Right atrium auricular region (tissue), 2 donors: Measurements from ENCODE around the gene NDRG3. TPM values are rescaled to one million over a fixed set of nuclear protein-coding genes. Genes with fewer than 3 reads are reported as not detected.

ENCODE experiments used
- DNase-seq: peaks from one replicate; pipeline ENCODE4 v3.0.0-alpha.2; 2019; ENCODE audit warnings: low spot score
- H3K27ac ChIP-seq, 2 donors: fragments of 200-600 bp; sonication (generic); 1 replicate in 1 of 2; 2 replicates in 1 of 2; pipeline ENCODE4 v1.5.1; 2016 to 2019
- H3K27me3 ChIP-seq, 2 donors: fragments of 200-600 bp; sonication (generic); one replicate each; pipeline versions ENCODE4 v1.5.1 to v1.6.0; 2017 to 2019
- H3K36me3 ChIP-seq: fragments of 200-600 bp; sonication (generic); one replicate; pipeline ENCODE4 v1.5.1; 2016
- H3K4me1 ChIP-seq, 2 donors: fragments of 200-600 bp; sonication (generic); one replicate each; pipeline versions ENCODE4 v1.5.1 to v1.6.0; 2017 to 2019
- H3K4me3 ChIP-seq, 2 donors: fragments of 200-600 bp; sonication (generic); 1 replicate in 1 of 2; 2 replicates in 1 of 2; pipeline ENCODE4 v1.5.1; 2017 to 2019; ENCODE audit warnings: mild to moderate bottlenecking in 1 of 2, moderate library complexity in 1 of 2
- H3K9me3 ChIP-seq, 2 donors: fragments of 200-600 bp; sonication (generic); one replicate each; pipeline ENCODE4 v1.5.1; 2019
- total RNA-seq, 2 donors: library from RNA; depleted of rRNA; stranded (reverse); fragments of >200 nt; gene quantifications; one replicate each; pipeline ENCODE4 v1.1.0, GENCODE V29; 2016
- TF ChIP-seq, protein P1 (sequence below), 2 donors: fragments of 200-600 bp; sonication (generic); IDR thresholded peaks; one replicate each; pipeline ENCODE4 v1.5.1; 2019; ENCODE audit warnings: antibody characterized with exemption in 2 of 2

NDRG3 gene
- total RNA-seq, 2 donors from 2014 or later, result 19.7 to 33.9 TPM

DNA sequence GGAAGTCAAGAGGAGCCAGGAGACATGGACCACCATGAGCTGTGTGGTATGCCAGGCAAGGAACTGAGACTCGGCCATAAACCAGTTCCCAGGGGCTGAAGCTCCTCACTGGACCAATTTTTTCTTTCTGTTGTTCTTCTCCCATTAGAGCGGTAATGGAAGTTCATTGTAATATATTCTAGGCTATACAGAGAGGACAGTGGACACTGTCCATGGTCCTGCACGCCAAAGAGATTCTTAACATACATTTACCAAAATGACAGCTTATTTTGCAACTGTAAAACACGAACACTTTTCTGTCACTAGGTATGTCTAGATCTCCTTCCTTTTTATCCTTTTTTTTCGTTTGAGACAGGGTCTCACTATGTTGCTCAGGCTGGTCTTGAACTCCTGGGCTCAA lies 40.8 kb upstream of the NDRG3 start:
- Histone ChIP-seq H3K9me3 (no peaks in the 10 kb centered on the region), H3K36me3 (peaks cover 18% of the 10 kb centered on the region), H3K4me3 (no peak overlapping the region), H3K27ac (no peak overlapping the region), H3K4me1 (peaks cover 0 to 9% of the 10 kb centered on the region in 2 donors), H3K27me3 (no peaks in the 10 kb centered on the region)
- DNase-seq, result no peak
- TF ChIP-seq, protein P1, sequence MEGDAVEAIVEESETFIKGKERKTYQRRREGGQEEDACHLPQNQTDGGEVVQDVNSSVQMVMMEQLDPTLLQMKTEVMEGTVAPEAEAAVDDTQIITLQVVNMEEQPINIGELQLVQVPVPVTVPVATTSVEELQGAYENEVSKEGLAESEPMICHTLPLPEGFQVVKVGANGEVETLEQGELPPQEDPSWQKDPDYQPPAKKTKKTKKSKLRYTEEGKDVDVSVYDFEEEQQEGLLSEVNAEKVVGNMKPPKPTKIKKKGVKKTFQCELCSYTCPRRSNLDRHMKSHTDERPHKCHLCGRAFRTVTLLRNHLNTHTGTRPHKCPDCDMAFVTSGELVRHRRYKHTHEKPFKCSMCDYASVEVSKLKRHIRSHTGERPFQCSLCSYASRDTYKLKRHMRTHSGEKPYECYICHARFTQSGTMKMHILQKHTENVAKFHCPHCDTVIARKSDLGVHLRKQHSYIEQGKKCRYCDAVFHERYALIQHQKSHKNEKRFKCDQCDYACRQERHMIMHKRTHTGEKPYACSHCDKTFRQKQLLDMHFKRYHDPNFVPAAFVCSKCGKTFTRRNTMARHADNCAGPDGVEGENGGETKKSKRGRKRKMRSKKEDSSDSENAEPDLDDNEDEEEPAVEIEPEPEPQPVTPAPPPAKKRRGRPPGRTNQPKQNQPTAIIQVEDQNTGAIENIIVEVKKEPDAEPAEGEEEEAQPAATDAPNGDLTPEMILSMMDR (IDR thresholded peaks at IDR 0.05), result no peak

DNA sequence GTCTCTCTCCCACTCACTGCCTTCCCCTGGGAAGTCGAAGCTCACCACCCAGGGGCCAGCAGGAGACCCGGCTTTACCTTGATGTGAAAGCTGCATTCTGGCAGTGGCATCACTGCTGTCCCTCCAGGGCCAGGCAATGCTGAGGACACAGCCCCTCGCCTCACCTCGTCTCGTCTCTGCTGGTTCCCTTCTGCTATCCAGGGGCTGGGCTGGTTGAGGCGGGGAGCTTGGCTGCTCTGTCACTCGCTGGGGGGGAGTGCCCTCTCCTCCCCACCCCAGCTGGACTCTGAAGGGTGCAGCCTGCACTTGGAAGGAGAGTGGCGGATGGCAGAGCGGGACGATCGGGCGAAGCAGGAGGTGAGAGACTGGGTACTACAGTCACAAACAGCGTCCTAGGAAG lies 40.4 kb upstream of the NDRG3 start:
- no peak for DNase-seq
- H3K36me3 ChIP-seq, result peaks cover 14% of the 10 kb centered on the region
- H3K27me3 ChIP-seq, result no peaks in the 10 kb centered on the region
- TF ChIP-seq, protein P1 (IDR thresholded peaks at IDR 0.05), result no peak
- no peak overlapping the region for H3K4me3 ChIP-seq
- H3K27ac ChIP-seq, result no peak overlapping the region
- H3K4me1 ChIP-seq, result peaks cover 0 to 9% of the 10 kb centered on the region in 2 donors
- no peaks in the 10 kb centered on the region for H3K9me3 ChIP-seq

DNA sequence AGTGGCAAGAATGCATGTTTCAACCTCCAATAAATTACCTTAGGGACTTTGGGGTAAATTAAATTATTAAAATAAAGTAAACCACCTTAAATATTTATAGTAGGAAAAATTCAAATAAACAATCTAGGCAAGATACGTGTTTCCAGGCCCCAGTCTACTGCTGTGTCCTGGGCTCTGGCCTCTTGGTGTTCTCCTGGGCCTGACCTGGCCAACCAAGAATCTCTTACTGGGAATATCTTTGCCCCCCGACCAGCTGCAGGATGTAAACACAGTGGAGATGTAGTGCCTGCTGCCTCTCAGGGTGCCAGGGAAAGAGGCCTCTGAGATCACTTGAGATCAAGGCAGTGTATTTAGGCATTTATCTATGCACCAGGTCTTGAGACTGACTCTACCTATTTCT lies 39.4 kb upstream of the NDRG3 start:
- no peaks in the 10 kb centered on the region for H3K27me3 ChIP-seq
- H3K27ac ChIP-seq, result peak overlapping the region; percentile 61 to 76
- TF ChIP-seq, protein P1 (IDR thresholded peaks at IDR 0.05), result no peak
- no peak for DNase-seq
- no peaks in the 10 kb centered on the region for H3K9me3 ChIP-seq
- peaks cover 11% of the 10 kb centered on the region for H3K36me3 ChIP-seq
- H3K4me1 ChIP-seq, result peaks cover 0 to 9% of the 10 kb centered on the region in 2 donors
- H3K4me3 ChIP-seq, result no peak overlapping the region

DNA sequence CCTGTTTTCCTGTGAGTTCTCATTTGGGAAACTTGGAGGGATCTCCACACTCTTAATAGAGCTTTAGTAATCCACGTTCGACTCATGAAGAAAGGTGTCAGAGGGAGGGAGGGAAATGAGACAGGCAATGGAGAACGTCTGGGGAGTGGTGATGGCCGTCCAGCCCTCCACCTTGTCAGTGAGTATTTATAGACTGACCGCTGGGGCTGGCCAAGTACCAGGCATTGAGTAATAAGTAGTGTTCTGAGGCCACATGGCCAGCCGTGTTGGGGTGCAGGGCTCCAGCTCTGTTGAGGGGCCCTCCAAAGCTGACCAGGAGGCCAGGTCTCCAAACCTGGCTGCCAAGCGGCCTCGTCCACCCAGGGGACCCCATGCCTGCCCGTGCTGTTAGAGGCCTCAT lies 39.0 kb upstream of the NDRG3 start:
- peak overlapping the region; percentile 61 to 76 for H3K27ac ChIP-seq
- TF ChIP-seq, protein P1 (IDR thresholded peaks at IDR 0.05), result no peak
- DNase-seq, result peak; percentile 70
- H3K4me1 ChIP-seq, result peaks cover 0 to 9% of the 10 kb centered on the region in 2 donors
- H3K36me3 ChIP-seq, result peaks cover 11% of the 10 kb centered on the region
- no peak overlapping the region for H3K4me3 ChIP-seq
- H3K27me3 ChIP-seq, result no peaks in the 10 kb centered on the region
- H3K9me3 ChIP-seq, result no peaks in the 10 kb centered on the region

DNA sequence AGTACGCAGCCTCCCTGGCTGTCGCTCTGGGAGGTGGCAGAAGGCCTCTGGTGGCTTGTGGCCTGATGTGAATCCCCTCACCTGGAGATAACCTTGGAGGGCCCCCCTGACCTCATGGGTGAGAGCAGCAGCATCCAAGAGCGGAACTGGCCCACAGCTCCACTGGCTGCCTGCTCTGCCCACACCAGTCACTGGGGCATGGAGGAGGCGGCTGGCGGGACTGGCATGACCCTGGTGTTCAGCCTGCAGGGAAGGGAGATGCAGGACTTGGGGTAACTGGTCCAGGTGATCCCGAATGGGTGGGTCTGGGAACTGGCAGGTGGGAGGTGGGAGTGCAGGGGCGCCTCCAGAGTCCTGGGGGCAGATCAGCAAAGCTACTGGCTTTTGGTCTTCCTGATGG lies 38.2 kb upstream of the NDRG3 start:
- Histone ChIP-seq H3K36me3 (peaks cover 11% of the 10 kb centered on the region), H3K27ac (peak overlapping the region in 1 of 2 donors; percentile 76)

DNA sequence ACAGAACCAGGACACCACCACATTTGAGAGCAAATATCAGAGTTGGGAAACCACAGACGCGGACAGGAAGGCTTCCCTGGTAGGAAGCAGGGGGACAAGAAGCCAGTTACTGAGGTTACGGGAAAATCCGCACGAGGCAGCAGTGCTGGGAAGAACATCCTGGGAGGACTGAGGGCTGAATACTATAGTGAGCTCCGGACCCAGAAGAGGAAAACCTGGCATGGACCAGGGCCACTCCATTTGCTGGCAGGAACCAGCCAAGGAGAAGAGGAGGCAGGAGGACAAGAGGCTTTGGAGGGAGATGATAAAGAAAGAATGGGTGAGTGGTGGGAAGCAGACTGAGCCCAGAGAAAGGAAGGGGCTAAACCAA lies 33.8 kb upstream of the NDRG3 start:
- TF ChIP-seq, protein P1 (IDR thresholded peaks at IDR 0.05), result no peak
- Histone ChIP-seq H3K27me3 (no peaks in the 10 kb centered on the region), H3K4me1 (peaks cover 0 to 17% of the 10 kb centered on the region in 2 donors), H3K9me3 (no peaks in the 10 kb centered on the region), H3K36me3 (no peaks in the 10 kb centered on the region), H3K4me3 (no peak overlapping the region), H3K27ac (no peak overlapping the region)
- DNase-seq, result no peak

More for the DNA sequence above, 38.2 kb upstream of the NDRG3 start:
- Histone ChIP-seq H3K4me1 (peaks cover 0 to 9% of the 10 kb centered on the region in 2 donors), H3K27me3 (no peaks in the 10 kb centered on the region), H3K4me3 (no peak overlapping the region), H3K9me3 (no peaks in the 10 kb centered on the region)
- DNase-seq, result no peak
- TF ChIP-seq, protein P1 (IDR thresholded peaks at IDR 0.05), result no peak
